GM18517 (cell line): ENCODE data around the gene KCNIP4.

ENCODE experiments used
- ATAC-seq: cut with Tn5 transposase; IDR thresholded peaks from one replicate; pipeline ENCODE4 v1.9.1; 2021; ENCODE audit warnings: mild to moderate bottlenecking, moderate library complexity; ENCODE audit not compliant: unreplicated experiment

KCNIP4 gene

GRCh38 chr4:21769404-21770147 is 179.0 kb downstream of the KCNIP4 start:
- no peak for ATAC-seq

- no peak for ATAC-seq
Measured at GRCh38 chr4:21768349-21769310, 179.9 kb downstream of the KCNIP4 start.

GRCh38 chr4:21765810-21766407 is 182.7 kb downstream of the KCNIP4 start:
- peak; percentile 72 for ATAC-seq

GRCh38 chr4:21763855-21764254 is 184.7 kb downstream of the KCNIP4 start:
- ATAC-seq, result no peak

GRCh38 chr4:21757248-21757647 is 191.3 kb downstream of the KCNIP4 start:
- ATAC-seq, result no peak

GRCh38 chr4:21753084-21753760 is 195.3 kb downstream of the KCNIP4 start:
- no peak for ATAC-seq

GRCh38 chr4:21752616-21753015 is 196.0 kb downstream of the KCNIP4 start:
- ATAC-seq, result no peak

GRCh38 chr4:21749924-21750323 is 198.6 kb downstream of the KCNIP4 start:
- ATAC-seq, result no peak

GRCh38 chr4:21749412-21749811 is 199.2 kb downstream of the KCNIP4 start:
- ATAC-seq, result no peak

GRCh38 chr4:21744046-21744445 is 204.5 kb downstream of the KCNIP4 start:
- no peak for ATAC-seq

GRCh38 chr4:21742326-21742725 is 206.2 kb downstream of the KCNIP4 start:
- no peak for ATAC-seq

- no peak for ATAC-seq
Measured at GRCh38 chr4:21738821-21739220, 209.8 kb downstream of the KCNIP4 start.

GRCh38 chr4:21735866-21736265 is 212.7 kb downstream of the KCNIP4 start:
- ATAC-seq, result no peak

- no peak for ATAC-seq
Measured at GRCh38 chr4:21733894-21734630, 214.5 kb downstream of the KCNIP4 start.

- ATAC-seq, result no peak
Measured at GRCh38 chr4:21728304-21728703, 220.3 kb downstream of the KCNIP4 start.

GRCh38 chr4:21726255-21726815 is 222.2 kb downstream of the KCNIP4 start:
- no peak for ATAC-seq

- ATAC-seq, result no peak
Measured at GRCh38 chr4:21722157-21722839, 226.3 kb downstream of the KCNIP4 start.

- no peak for ATAC-seq
Measured at GRCh38 chr4:21716531-21716930, 232.0 kb downstream of the KCNIP4 start.

GRCh38 chr4:21710179-21710835 is 238.3 kb downstream of the KCNIP4 start:
- ATAC-seq, result no peak
